B cell (primary cell): ENCODE data around the gene ANKRD34A. TPM values are rescaled to one million over a fixed set of nuclear protein-coding genes. Genes with fewer than 3 reads are reported as not detected.
A peak's percentile ranks its signal among the peaks of the same experiment; 100 is the strongest.

Source experiments
- ATAC-seq: fragments of 200-7000 bp; cut with Tn5 transposase; one replicate; pipeline ENCODE4 v1.10.0; 2021; ENCODE audit warnings: low read depth, mild to moderate bottlenecking, moderate number of reproducible peaks, moderate library complexity
- CTCF ChIA-PET: fragments of 350-600 bp; sonication (Branson Sonifier 250); formaldehyde crosslinking; loops from one replicate; lab custom pipeline; 2021; ENCODE audit warnings: antibody characterized with exemption, inconsistent platforms; lab: Charles Lee
- POLR2A ChIA-PET: fragments of 350-600 bp; sonication (Branson Sonifier 250); formaldehyde crosslinking; loops from one replicate; lab custom pipeline; 2021; ENCODE audit warnings: antibody characterized with exemption; lab: Charles Lee
- DNase-seq: peaks from one replicate; pipeline ENCODE4 v3.0.0; 2013
- H2AFZ ChIP-seq: 2 replicates; pipeline ENCODE4 v1.6.1; 2012; ENCODE audit warnings: mild to moderate bottlenecking, low read depth, low read length; ENCODE audit not compliant: insufficient read depth, poor library complexity, severe bottlenecking
- H3K27ac ChIP-seq, 2 donors: 1 replicate in 1 of 2; 2 replicates in 1 of 2; pipeline ENCODE4 v1.5.1; 2012 to 2013; ENCODE audit warnings: low read length in 2 of 2, mild to moderate bottlenecking in 2 of 2, moderate library complexity in 1 of 2
- H3K27me3 ChIP-seq, 4 experiments: fragments of 200-600 bp in 1 of 4; sonication (generic) in 1 of 4; replicated peaks in 1 of 4; 1 replicate in 2 of 4; 2 replicates in 2 of 4; pipeline versions ENCODE4 v1.6.1 to v1.7.0; 2013 to 2016; ENCODE audit warnings: low read length in 3 of 4, mild to moderate bottlenecking in 2 of 4, mixed read lengths in 1 of 4, moderate library complexity in 1 of 4; ENCODE audit not compliant: insufficient read depth in 4 of 4, control insufficient read depth in 3 of 4; ENCODE audit errors: control extremely low read depth in 1 of 4
- H3K36me3 ChIP-seq, 2 experiments: replicated peaks in 1 of 2; 1 replicate in 1 of 2; 2 replicates in 1 of 2; pipeline versions ENCODE4 v1.6.1 to v1.7.1; 2013; ENCODE audit warnings: low read length in 1 of 2; ENCODE audit not compliant: insufficient read depth in 2 of 2, control insufficient read depth in 1 of 2; ENCODE audit errors: control extremely low read depth in 1 of 2, extremely low read depth in 1 of 2
- H3K4me1 ChIP-seq, 2 donors: fragments of 200-600 bp in 1 of 2; sonication (generic) in 1 of 2; 1 replicate in 1 of 2; 2 replicates in 1 of 2; pipeline versions ENCODE4 v1.5.1 to v1.6.1; 2013 to 2017; ENCODE audit warnings: low read length in 2 of 2; ENCODE audit not compliant: control insufficient read depth in 2 of 2, insufficient read depth in 2 of 2
- H3K4me2 ChIP-seq: replicated peaks from 2 replicates; pipeline ENCODE3; 2012; ENCODE audit warnings: mild to moderate bottlenecking, low read depth, low read length; ENCODE audit not compliant: poor library complexity, severe bottlenecking
- H3K4me3 ChIP-seq, 5 experiments: fragments of 200-600 bp in 1 of 5; sonication (generic) in 1 of 5; 1 replicate in 3 of 5; 2 replicates in 2 of 5; pipeline versions ENCODE4 v1.5.1 to v1.7.0; 2011 to 2016; ENCODE audit warnings: low read length in 4 of 5, mild to moderate bottlenecking in 4 of 5, low read depth in 2 of 5, control low read depth in 1 of 5, moderate library complexity in 1 of 5; ENCODE audit not compliant: insufficient read depth in 1 of 5; ENCODE audit errors: control extremely low read depth in 1 of 5, extremely low read depth in 1 of 5
- H3K79me2 ChIP-seq: fragments of 200-600 bp; sonication (generic); one replicate; pipeline ENCODE4 v1.6.0; 2016; ENCODE audit warnings: low read length; ENCODE audit not compliant: control insufficient read depth, insufficient read depth
- H3K9ac ChIP-seq: fragments of 200-600 bp; sonication (generic); 2 replicates; pipeline ENCODE4 v1.6.1; 2017; ENCODE audit warnings: mild to moderate bottlenecking, low read length, moderate library complexity
- H3K9me3 ChIP-seq, 3 donors: one replicate each; pipeline versions ENCODE4 v1.6.1 to v1.7.1; 2013; ENCODE audit warnings: low read length in 2 of 3; ENCODE audit not compliant: control insufficient read depth in 2 of 3, insufficient read depth in 1 of 3; ENCODE audit errors: control extremely low read depth in 1 of 3
- H4K20me1 ChIP-seq: 2 replicates; pipeline ENCODE4 v1.6.0; 2012; ENCODE audit warnings: mild to moderate bottlenecking, low read length; ENCODE audit not compliant: insufficient read depth, control insufficient read depth, poor library complexity, severe bottlenecking
- H3K27ac Mint-ChIP-seq: one replicate; pipeline ENCODE4 v1.8.0; 2021; ENCODE audit warnings: mixed read lengths
- H3K27me3 Mint-ChIP-seq: one replicate; pipeline ENCODE4 v1.8.0; 2021; ENCODE audit warnings: mixed read lengths
- H3K4me1 Mint-ChIP-seq: one replicate; pipeline ENCODE4 v1.8.0; 2021; ENCODE audit warnings: mixed read lengths
- H3K4me3 Mint-ChIP-seq: one replicate; pipeline ENCODE4 v1.8.0; 2021; ENCODE audit warnings: mixed read lengths
- H3K9me3 Mint-ChIP-seq: one replicate; pipeline ENCODE4 v1.8.0; 2022; ENCODE audit warnings: mixed read lengths; ENCODE audit not compliant: insufficient read depth
- CTCF ChIP-seq: fragments of 200-600 bp; IDR thresholded peaks from one replicate; pipeline ENCODE4 v1.8.0; 2022; ENCODE audit warnings: antibody characterized with exemption, mild to moderate bottlenecking
- EZH2 ChIP-seq: IDR thresholded peaks from 2 replicates; pipeline ENCODE4 v1.6.1; 2012; ENCODE audit warnings: borderline replicate concordance, low read depth, mild to moderate bottlenecking, moderate library complexity, low read length; ENCODE audit not compliant: insufficient read depth, poor library complexity, severe bottlenecking
- WGBS: methylation state at CpG from one replicate; pipeline ENCODE4 v1.1.5; 2013; ENCODE audit warnings: missing lambda C conversion rate; ENCODE audit not compliant: insufficient coverage; 5-methylcytosine and 5-hydroxymethylcytosine counted together
- intact Hi-C: fragments of 100-400 bp; cut with micrococcal nuclease; formaldehyde crosslinking; loops from one replicate; pipeline ENCODE4 v1.10.0; 2022
- polyA plus RNA-seq: library from polyadenylated mRNA; depleted of rRNA; stranded (reverse); fragments of >200 nt; gene quantifications from 2 replicates; pipeline ENCODE4 v1.2.3, GENCODE V29; 2012
- total RNA-seq, 2 donors: library from RNA; stranded (reverse); fragments of 120-200 nt in 1 of 2; gene quantifications; 1 replicate in 1 of 2; 2 replicates in 1 of 2; pipeline versions ENCODE4 v1.2.3 to v1.2.4, GENCODE V29; 2013 to 2022

The ANKRD34A gene
- total and polyA plus RNA-seq, 2 donors (not counting 1 experiment from before 2014, with no cell fraction given) = 0.86 to 1.8 TPM

GRCh38 chr1:145967288-145967687 is 2.9 kb upstream of the ANKRD34A start:
- no peak overlapping the region for H3K27ac Mint-ChIP-seq
- no peak overlapping the region for H3K4me3 Mint-ChIP-seq
- H3K9me3 Mint-ChIP-seq = no peaks in the 10 kb centered on the region
- Histone ChIP-seq H3K4me3 (no peak overlapping the region), H3K4me1 (peaks cover 22 to 23% of the 10 kb centered on the region in 2 donors), H3K9me3 (peaks cover 0 to 7% (median 6%) of the 10 kb centered on the region in 3 donors), H4K20me1 (no peaks in the 10 kb centered on the region), H3K27ac (no peak overlapping the region), H3K36me3 (peaks cover 0 to 2% of the 10 kb centered on the region in 2 experiments), H3K79me2 (peaks cover 82% of the 10 kb centered on the region), H3K27me3 (no peaks in the 10 kb centered on the region), H2AFZ (no peak overlapping the region), H3K9ac (no peak overlapping the region), H3K4me2 (no peak overlapping the region)
- no peaks in the 10 kb centered on the region for H3K27me3 Mint-ChIP-seq
- peaks cover 37% of the 10 kb centered on the region for H3K4me1 Mint-ChIP-seq
- ChIA-PET CTCF (interaction anchor here (0.7 to 5.6 kb wide), 6 partner anchors 9 to 1276 kb away, joined by 3 to 82 read pairs (median 4); partner anchors contain the start of genes LIX1L and RBM8A), POLR2A (interaction anchor here (1.1 kb wide), 1 partner anchor 122 kb away, joined by 3 read pairs; the partner anchor contains the start of gene NUDT17)
- intact Hi-C loops = no loop called here
- WGBS = 100% methylated on average over 1 of the region's 2 CpGs
- DNase-seq = no peak
- no peak for ATAC-seq
- TF ChIP-seq CTCF (no peak), EZH2 (no peak)

GRCh38 chr1:145965119-145965744 is 857 bp upstream of the ANKRD34A start:
- H3K4me3 Mint-ChIP-seq = peak overlapping the region; percentile 95
- H3K79me2 ChIP-seq = peaks cover 78% of the 10 kb centered on the region
- no peak for ATAC-seq
- ChIA-PET CTCF (interaction anchor here (0.6 to 5.6 kb wide), 15 partner anchors 14 to 120 kb away, joined by 3 to 82 read pairs (median 6); partner anchors contain the start of genes ANKRD35, ITGA10, NUDT17 and PIAS3), POLR2A (interaction anchor here (0.6 to 3.5 kb wide), 10 partner anchors 8 to 119 kb away, joined by 4 to 43 read pairs (median 7); partner anchors contain the start of genes NUDT17, PIAS3 and RBM8A)
- H3K4me3 ChIP-seq = peak overlapping the region; percentile 54 to 91 (median 87)
- no CpG with 5 or more reads among the region's 5 CpGs for WGBS
- peaks cover 0 to 7% (median 6%) of the 10 kb centered on the region in 3 donors for H3K9me3 ChIP-seq
- H2AFZ ChIP-seq = peak overlapping the region; percentile 89
- H3K27ac ChIP-seq = peak overlapping the region; percentile 59 to 85
- no peaks in the 10 kb centered on the region for H3K27me3 ChIP-seq
- peak overlapping the region; percentile 89 for H3K4me2 ChIP-seq
- H3K4me1 ChIP-seq = peaks cover 26 to 43% of the 10 kb centered on the region in 2 donors
- TF ChIP-seq EZH2 (no peak), CTCF (no peak)
- intact Hi-C loops = no loop called here
- peaks cover 52% of the 10 kb centered on the region for H3K4me1 Mint-ChIP-seq
- H4K20me1 ChIP-seq = no peaks in the 10 kb centered on the region
- H3K36me3 ChIP-seq = peaks cover 0 to 2% of the 10 kb centered on the region in 2 experiments
- DNase-seq = no peak
- H3K27me3 Mint-ChIP-seq = no peaks in the 10 kb centered on the region
- peak overlapping the region; percentile 77 for H3K9ac ChIP-seq
- peak overlapping the region; percentile 97 for H3K27ac Mint-ChIP-seq
- H3K9me3 Mint-ChIP-seq = no peaks in the 10 kb centered on the region
